PFSK-1 (cell line): Measurements from ENCODE around the gene DPRX. TPM values are rescaled to one million over a fixed set of nuclear protein-coding genes. Genes with fewer than 3 reads are reported as not detected.

Experiments used
- FOXP2 ChIP-seq: optimal IDR thresholded peaks from 2 replicates; pipeline ENCODE3; 2011; ENCODE audit warnings: borderline replicate concordance, control low read depth, inconsistent platforms; ENCODE audit not compliant: insufficient read depth; ENCODE audit errors: extremely low read length, extremely low read depth
- POLR2AphosphoS5 ChIP-seq: IDR thresholded peaks from 2 replicates; pipeline ENCODE4 v1.6.1; 2012; ENCODE audit warnings: low read depth, mild to moderate bottlenecking, control low read depth, low read length, moderate library complexity
- SIN3A ChIP-seq: IDR thresholded peaks from 2 replicates; pipeline ENCODE4 v1.6.1; 2012; ENCODE audit warnings: mild to moderate bottlenecking, low read length, moderate library complexity, borderline replicate concordance; ENCODE audit not compliant: insufficient read depth
- TAF1 ChIP-seq: IDR thresholded peaks from 2 replicates; pipeline ENCODE4 v1.6.1; 2012; ENCODE audit warnings: low read length, control low read depth, borderline replicate concordance; ENCODE audit not compliant: insufficient read depth
- polyA plus RNA-seq: library from polyadenylated mRNA; unstranded; fragments of >200 nt; gene quantifications from one replicate; pipeline ENCODE4 v1.2.1, GENCODE V29; 2012; ENCODE audit warnings: low read depth, missing spikeins; ENCODE audit not compliant: insufficient read length
- TF ChIP-seq, protein P1 (sequence below), 2 experiments: IDR thresholded peaks; 2 replicates each; pipeline versions ENCODE4 v1.6.1 to v1.8.0; 2011 to 2012; ENCODE audit warnings: low read depth in 2 of 2, low read length in 2 of 2, control low read depth in 1 of 2, inconsistent platforms in 1 of 2, mild to moderate bottlenecking in 1 of 2, moderate library complexity in 1 of 2; ENCODE audit not compliant: insufficient read depth in 1 of 2

DPRX gene, protein sequence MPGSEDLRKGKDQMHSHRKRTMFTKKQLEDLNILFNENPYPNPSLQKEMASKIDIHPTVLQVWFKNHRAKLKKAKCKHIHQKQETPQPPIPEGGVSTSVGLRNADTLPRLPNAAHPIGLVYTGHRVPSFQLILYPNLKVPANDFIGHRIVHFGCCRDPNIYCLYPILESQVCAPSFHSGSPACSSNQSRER
- polyA plus RNA-seq: not detected

DNA sequence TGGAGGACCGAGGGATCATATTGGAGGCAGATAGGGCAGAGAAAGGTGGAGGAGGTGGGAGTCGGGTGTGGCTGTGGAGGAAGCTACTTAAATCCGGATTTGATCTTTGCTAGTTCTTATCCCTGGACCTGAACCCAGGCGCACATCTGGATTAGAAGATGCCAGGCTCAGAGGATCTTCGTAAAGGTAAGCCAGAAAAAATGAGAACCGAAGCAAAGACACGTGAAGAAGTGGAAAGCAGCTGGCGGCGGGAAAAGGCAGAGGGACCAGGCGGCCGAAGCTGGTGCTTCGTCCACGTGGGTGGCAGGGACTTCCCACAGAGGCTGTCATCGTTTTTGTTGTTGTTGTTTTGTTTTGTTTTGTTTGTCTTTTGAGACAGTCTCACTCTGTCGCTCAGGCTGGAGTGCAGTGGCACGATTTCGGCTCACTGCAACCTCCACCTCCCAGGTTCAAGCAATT is at the start of gene DPRX:
TSS of gene DPRX (plus strand) at position 51 of the 459 bp plus-strand sequence. CDS start at position 159, 108 bp downstream.
- TF ChIP-seq FOXP2 (no peak), POLR2AphosphoS5 (no peak), SIN3A (no peak), TAF1 (no peak)
- TF ChIP-seq, protein P1, sequence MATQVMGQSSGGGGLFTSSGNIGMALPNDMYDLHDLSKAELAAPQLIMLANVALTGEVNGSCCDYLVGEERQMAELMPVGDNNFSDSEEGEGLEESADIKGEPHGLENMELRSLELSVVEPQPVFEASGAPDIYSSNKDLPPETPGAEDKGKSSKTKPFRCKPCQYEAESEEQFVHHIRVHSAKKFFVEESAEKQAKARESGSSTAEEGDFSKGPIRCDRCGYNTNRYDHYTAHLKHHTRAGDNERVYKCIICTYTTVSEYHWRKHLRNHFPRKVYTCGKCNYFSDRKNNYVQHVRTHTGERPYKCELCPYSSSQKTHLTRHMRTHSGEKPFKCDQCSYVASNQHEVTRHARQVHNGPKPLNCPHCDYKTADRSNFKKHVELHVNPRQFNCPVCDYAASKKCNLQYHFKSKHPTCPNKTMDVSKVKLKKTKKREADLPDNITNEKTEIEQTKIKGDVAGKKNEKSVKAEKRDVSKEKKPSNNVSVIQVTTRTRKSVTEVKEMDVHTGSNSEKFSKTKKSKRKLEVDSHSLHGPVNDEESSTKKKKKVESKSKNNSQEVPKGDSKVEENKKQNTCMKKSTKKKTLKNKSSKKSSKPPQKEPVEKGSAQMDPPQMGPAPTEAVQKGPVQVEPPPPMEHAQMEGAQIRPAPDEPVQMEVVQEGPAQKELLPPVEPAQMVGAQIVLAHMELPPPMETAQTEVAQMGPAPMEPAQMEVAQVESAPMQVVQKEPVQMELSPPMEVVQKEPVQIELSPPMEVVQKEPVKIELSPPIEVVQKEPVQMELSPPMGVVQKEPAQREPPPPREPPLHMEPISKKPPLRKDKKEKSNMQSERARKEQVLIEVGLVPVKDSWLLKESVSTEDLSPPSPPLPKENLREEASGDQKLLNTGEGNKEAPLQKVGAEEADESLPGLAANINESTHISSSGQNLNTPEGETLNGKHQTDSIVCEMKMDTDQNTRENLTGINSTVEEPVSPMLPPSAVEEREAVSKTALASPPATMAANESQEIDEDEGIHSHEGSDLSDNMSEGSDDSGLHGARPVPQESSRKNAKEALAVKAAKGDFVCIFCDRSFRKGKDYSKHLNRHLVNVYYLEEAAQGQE (IDR thresholded peaks at IDR 0.05; ENCODE audit: insufficient read depth in 1 of 2, low read depth in 2 of 2, low read length in 2 of 2): no peak

DNA sequence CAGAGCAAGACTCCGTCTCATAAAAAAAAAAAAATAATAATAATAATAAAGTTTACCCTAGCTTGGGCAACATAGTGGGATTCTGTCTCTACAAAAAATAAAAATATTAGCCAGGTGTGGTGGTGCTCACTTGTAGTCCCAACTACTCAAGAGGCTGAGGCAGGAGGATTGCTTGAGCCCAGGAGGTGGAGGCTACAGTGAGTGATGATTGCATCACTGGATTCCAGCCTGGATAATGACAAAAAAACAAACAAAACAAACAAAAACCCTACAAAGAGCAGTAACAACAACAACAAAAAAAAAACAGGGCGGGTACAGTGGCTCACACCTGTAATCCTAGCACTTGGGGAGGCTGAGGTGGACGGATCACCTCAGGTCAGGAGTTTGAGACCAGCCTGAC is 48.6 kb upstream of the DPRX start:
- TF ChIP-seq FOXP2 (no peak), SIN3A (no peak), TAF1 (no peak)
- TF ChIP-seq, protein P1 (IDR thresholded peaks at IDR 0.05; ENCODE audit: insufficient read depth in 1 of 2, low read depth in 2 of 2, low read length in 2 of 2): no peak

DNA sequence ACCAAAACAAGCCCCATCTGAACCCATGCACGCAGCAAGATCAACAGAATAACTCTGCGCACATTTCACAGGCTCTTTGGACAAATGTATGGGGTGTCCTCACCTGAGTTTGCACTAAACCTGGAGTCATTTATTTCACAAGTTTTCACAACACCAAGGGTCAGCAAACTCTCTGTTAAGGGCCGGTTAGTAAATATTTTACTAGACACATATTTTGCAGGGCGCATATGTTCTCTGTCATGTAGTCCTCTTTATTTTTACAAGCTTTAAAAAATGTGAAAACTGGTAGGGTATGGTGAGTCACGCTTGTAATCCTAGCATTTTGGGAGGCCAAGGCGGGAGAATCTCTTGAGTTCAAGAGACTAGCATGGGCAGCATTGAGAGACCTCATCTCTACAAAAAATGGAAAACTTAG is 45.5 kb upstream of the DPRX start:
- no peak for TF ChIP-seq POLR2AphosphoS5
- TF ChIP-seq, protein P1 (IDR thresholded peaks at IDR 0.05; ENCODE audit: insufficient read depth in 1 of 2, low read depth in 2 of 2, low read length in 2 of 2): no peak
- no peak for TF ChIP-seq FOXP2
- no peak for TF ChIP-seq TAF1
- TF ChIP-seq SIN3A: no peak

DNA sequence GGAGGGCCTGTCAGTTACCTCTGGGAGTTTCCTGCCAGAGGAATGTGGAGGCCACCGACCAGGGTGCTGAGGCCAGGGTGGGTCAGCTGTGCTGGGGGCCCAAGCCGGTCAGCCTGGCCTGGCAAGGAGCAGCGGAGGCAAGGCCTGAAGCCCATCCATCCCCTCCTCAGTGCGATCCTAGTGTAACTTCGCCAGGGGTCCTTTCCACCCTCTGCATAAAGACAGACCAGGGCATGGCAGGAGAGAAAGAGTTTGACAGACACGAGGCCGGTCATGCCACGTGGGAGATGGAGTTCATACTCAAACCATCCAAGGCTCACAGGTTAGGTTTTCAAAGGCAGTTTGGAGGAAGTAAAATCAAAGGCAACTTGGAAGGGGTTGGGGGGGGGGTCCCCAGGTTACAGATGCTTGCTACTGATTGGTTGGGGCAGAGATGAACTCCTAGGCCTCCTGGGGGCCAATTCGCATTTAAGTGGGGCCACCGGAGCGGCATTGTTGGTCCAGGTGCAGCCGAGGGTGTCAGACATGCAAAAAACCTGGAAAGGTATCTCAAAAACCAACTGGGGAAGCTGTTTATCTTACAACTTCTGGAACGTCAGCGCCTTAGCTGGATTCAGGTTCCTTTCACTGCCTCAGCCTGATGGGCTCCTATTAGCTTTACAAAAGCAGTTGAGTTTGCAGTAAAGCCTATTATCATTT is 36.8 kb upstream of the DPRX start:
- TF ChIP-seq, protein P1 (IDR thresholded peaks at IDR 0.05; ENCODE audit: insufficient read depth in 1 of 2, low read depth in 2 of 2, low read length in 2 of 2): no peak
- TF ChIP-seq SIN3A (no peak), TAF1 (no peak), POLR2AphosphoS5 (no peak), FOXP2 (no peak)
